Neuronal stem cell (in vitro differentiated cells): ENCODE results near the gene EML1.
A peak's percentile ranks its signal among the peaks of the same experiment; 100 is the strongest.

Experiments used
- DNase-seq: peaks from one replicate; pipeline ENCODE4 v3.0.0-alpha.2; 2013; ENCODE audit warnings: low spot score
- H2AFZ ChIP-seq: one replicate; pipeline ENCODE4 v1.6.1; 2013; ENCODE audit warnings: mild to moderate bottlenecking, low read length, inconsistent platforms
- H2AK5ac ChIP-seq: 2 replicates; pipeline ENCODE4 v1.6.1; 2013; ENCODE audit warnings: low read depth, mild to moderate bottlenecking, inconsistent platforms, low read length, moderate library complexity, mixed read lengths
- H2BK120ac ChIP-seq: 2 replicates; pipeline ENCODE4 v1.6.1; 2013; ENCODE audit warnings: low read depth, mild to moderate bottlenecking, inconsistent platforms, low read length, moderate library complexity, mixed read lengths
- H2BK12ac ChIP-seq: one replicate; pipeline ENCODE4 v1.6.1; 2013; ENCODE audit warnings: low read length, inconsistent platforms
- H2BK15ac ChIP-seq: 2 replicates; pipeline ENCODE4 v1.6.1; 2013; ENCODE audit warnings: mild to moderate bottlenecking, low read length, inconsistent platforms, mixed read lengths
- H2BK5ac ChIP-seq: one replicate; pipeline ENCODE4 v1.6.1; 2013; ENCODE audit warnings: inconsistent platforms, mild to moderate bottlenecking, low read length, moderate library complexity
- H3K14ac ChIP-seq: one replicate; pipeline ENCODE4 v1.6.1; 2013; ENCODE audit warnings: low read length, inconsistent platforms
- H3K18ac ChIP-seq: 2 replicates; pipeline ENCODE4 v1.6.1; 2013; ENCODE audit warnings: low read length, inconsistent platforms
- H3K23ac ChIP-seq: 2 replicates; pipeline ENCODE4 v1.6.1; 2013; ENCODE audit warnings: low read depth, mild to moderate bottlenecking, mixed read lengths, low read length, inconsistent platforms; ENCODE audit not compliant: poor library complexity
- H3K27ac ChIP-seq: replicated peaks from 3 replicates; pipeline ENCODE4 v1.5.1; 2013; ENCODE audit warnings: low read length, inconsistent platforms
- H3K27me3 ChIP-seq, 3 experiments: 2 replicates each; pipeline ENCODE4 v1.6.1; 2013; ENCODE audit warnings: low read length in 3 of 3, mild to moderate bottlenecking in 2 of 3, inconsistent platforms in 1 of 3, low read depth in 1 of 3, mixed read lengths in 1 of 3, moderate library complexity in 1 of 3; ENCODE audit not compliant: control insufficient read depth in 3 of 3, insufficient read depth in 3 of 3
- H3K36me3 ChIP-seq, 2 donors: replicated peaks in 1 of 2; 2 replicates each; pipeline ENCODE4 v1.6.1; 2013; ENCODE audit warnings: low read length in 2 of 2; ENCODE audit not compliant: control insufficient read depth in 2 of 2, insufficient read depth in 2 of 2
- H3K4ac ChIP-seq: 2 replicates; pipeline ENCODE4 v1.6.1; 2013; ENCODE audit warnings: inconsistent platforms, mild to moderate bottlenecking, low read length, moderate library complexity
- H3K4me1 ChIP-seq, 2 donors: 1 replicate in 1 of 2; 2 replicates in 1 of 2; pipeline ENCODE4 v1.6.1; 2013; ENCODE audit warnings: low read length in 2 of 2, low read depth in 1 of 2; ENCODE audit not compliant: control insufficient read depth in 2 of 2, insufficient read depth in 1 of 2
- H3K4me2 ChIP-seq: one replicate; pipeline ENCODE4 v1.6.1; 2013; ENCODE audit warnings: mild to moderate bottlenecking, low read length, inconsistent platforms; ENCODE audit not compliant: insufficient read depth, poor library complexity, severe bottlenecking
- H3K4me3 ChIP-seq, 2 donors: 2 replicates each; pipeline ENCODE4 v1.5.1; 2013; ENCODE audit warnings: low read length in 2 of 2, mild to moderate bottlenecking in 2 of 2, inconsistent platforms in 1 of 2, moderate library complexity in 1 of 2
- H3K79me1 ChIP-seq: one replicate; pipeline ENCODE4 v1.6.1; 2013; ENCODE audit warnings: low read depth, mild to moderate bottlenecking, inconsistent platforms, low read length, moderate library complexity
- H3K9ac ChIP-seq: one replicate; pipeline ENCODE4 v1.6.1; 2013; ENCODE audit warnings: mild to moderate bottlenecking, low read depth, low read length, inconsistent platforms; ENCODE audit not compliant: poor library complexity
- H3K9me3 ChIP-seq, 2 donors: replicated peaks in 1 of 2; 2 replicates each; pipeline versions ENCODE3 to v1.6.1; 2013; ENCODE audit warnings: low read length in 2 of 2, mild to moderate bottlenecking in 2 of 2, inconsistent platforms in 1 of 2, low read depth in 1 of 2, mixed read lengths in 1 of 2, moderate library complexity in 1 of 2; ENCODE audit not compliant: control insufficient read depth in 2 of 2, insufficient read depth in 1 of 2
- H4K8ac ChIP-seq: one replicate; pipeline ENCODE4 v1.6.1; 2013; ENCODE audit warnings: low read depth, mild to moderate bottlenecking, inconsistent platforms, low read length, moderate library complexity
- H4K91ac ChIP-seq: one replicate; pipeline ENCODE4 v1.6.1; 2013; ENCODE audit warnings: low read length, low read depth, mild to moderate bottlenecking, inconsistent platforms; ENCODE audit not compliant: poor library complexity
- WGBS, 2 donors: extraction: QIAGEN DNeasy Blood & Tissue Kit; methylation state at CpG; one replicate each; pipeline ENCODE4 v1.1.7; 2013; ENCODE audit warnings: missing lambda C conversion rate in 2 of 2, mixed read lengths in 1 of 2; ENCODE audit not compliant: insufficient read length in 2 of 2, insufficient replicate concordance in 1 of 2; ENCODE audit errors: extremely low coverage in 2 of 2; 5-methylcytosine and 5-hydroxymethylcytosine counted together

Gene EML1

GRCh38 chr14:99790978-99791376 is 2.2 kb upstream of the EML1 start:
- no peak overlapping the region for H4K8ac ChIP-seq
- no peak overlapping the region for H3K9ac ChIP-seq
- H3K36me3 ChIP-seq, result no peaks in the 10 kb centered on the region
- no CpG with 5 or more reads among the region's 6 CpGs for WGBS, 2 donors
- H2BK5ac ChIP-seq, result no peak overlapping the region
- H3K4me1 ChIP-seq, result peaks cover 5 to 7% of the 10 kb centered on the region in 2 donors
- no peak overlapping the region for H3K23ac ChIP-seq
- H3K79me1 ChIP-seq, result no peaks in the 10 kb centered on the region
- no peak overlapping the region for H4K91ac ChIP-seq
- H3K18ac ChIP-seq, result no peak overlapping the region
- no peak overlapping the region for H3K27ac ChIP-seq
- DNase-seq, result no peak
- H2BK15ac ChIP-seq, result no peak overlapping the region
- H3K4me2 ChIP-seq, result no peak overlapping the region
- H3K4ac ChIP-seq, result no peak overlapping the region
- no peak overlapping the region for H2AK5ac ChIP-seq
- H3K4me3 ChIP-seq, result no peak overlapping the region
- H3K14ac ChIP-seq, result no peak overlapping the region
- peaks cover 0 to 11% (median 0%) of the 10 kb centered on the region in 3 experiments for H3K27me3 ChIP-seq
- H3K9me3 ChIP-seq, result no peaks in the 10 kb centered on the region
- no peak overlapping the region for H2BK120ac ChIP-seq
- no peak overlapping the region for H2AFZ ChIP-seq
- no peak overlapping the region for H2BK12ac ChIP-seq

DNA sequence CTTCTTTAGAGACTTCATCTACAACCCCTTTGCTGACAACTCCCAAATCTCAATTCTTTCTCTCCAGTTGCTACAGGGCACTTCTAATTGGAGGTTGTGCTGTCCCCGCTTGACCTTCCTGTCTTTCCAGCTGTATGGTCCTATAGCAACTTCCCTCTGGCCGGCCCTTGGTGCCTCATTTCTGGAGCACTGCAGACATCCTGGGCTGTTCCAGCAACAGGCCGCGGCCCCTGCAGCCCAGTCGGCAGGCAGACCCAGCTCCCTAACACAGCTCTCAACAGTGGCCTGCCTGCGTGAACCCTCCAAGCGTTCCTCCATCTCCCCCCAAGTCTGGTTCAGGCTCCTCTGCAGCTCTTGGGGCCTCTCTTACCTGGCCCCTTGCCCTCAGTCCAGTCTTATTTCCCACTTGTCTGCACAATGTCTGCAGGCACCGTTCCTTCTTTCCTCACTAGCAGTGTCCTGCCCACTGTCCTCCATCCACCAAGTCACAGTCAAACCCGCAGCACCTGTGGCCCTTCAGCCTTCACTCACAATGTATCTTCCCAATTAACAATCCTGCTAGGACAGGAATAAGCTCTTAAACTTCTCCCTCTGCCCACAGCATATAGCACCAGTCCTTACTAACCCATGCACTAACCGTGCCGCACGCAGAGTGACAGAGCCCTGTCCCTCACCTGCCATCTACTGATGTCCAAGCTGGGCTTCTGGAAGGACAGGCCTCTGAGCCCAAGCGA is 1.6 kb upstream of the EML1 start:
- H2BK15ac ChIP-seq, result no peak overlapping the region
- H3K18ac ChIP-seq, result peak overlapping the region; percentile 16
- no peak overlapping the region for H2BK12ac ChIP-seq
- H2AFZ ChIP-seq, result peak overlapping the region; percentile 67
- peaks cover 5 to 7% of the 10 kb centered on the region in 2 donors for H3K4me1 ChIP-seq
- DNase-seq, result no peak
- no peak overlapping the region for H2BK5ac ChIP-seq
- no peak overlapping the region for H3K9ac ChIP-seq
- no peak overlapping the region for H3K4me2 ChIP-seq
- H3K79me1 ChIP-seq, result no peaks in the 10 kb centered on the region
- H4K91ac ChIP-seq, result no peak overlapping the region
- H2BK120ac ChIP-seq, result no peak overlapping the region
- no peak overlapping the region for H3K23ac ChIP-seq
- no CpG with 5 or more reads among the region's 13 CpGs for WGBS, 2 donors
- no peak overlapping the region for H2AK5ac ChIP-seq
- H3K27me3 ChIP-seq, result peaks cover 0 to 11% (median 0%) of the 10 kb centered on the region in 3 experiments
- H3K36me3 ChIP-seq, result no peaks in the 10 kb centered on the region
- no peaks in the 10 kb centered on the region for H3K9me3 ChIP-seq
- H3K4me3 ChIP-seq, result no peak overlapping the region
- no peak overlapping the region for H3K14ac ChIP-seq
- H3K4ac ChIP-seq, result no peak overlapping the region
- no peak overlapping the region for H4K8ac ChIP-seq
- H3K27ac ChIP-seq, result no peak overlapping the region

DNA sequence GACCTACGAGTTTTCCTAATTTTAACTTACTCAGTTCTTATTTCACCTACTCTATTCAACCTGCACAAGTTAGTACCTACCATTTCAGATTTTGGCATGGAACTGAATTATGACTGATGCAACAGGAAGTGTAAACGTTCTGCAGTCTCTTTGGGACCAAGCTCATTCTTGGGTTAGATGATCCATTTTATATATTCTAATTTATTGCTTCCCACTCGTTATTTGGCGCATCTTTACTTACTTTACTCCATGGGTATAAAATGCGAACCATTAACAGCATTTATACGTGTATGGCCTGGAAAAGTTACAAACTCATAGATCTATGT is 1.0 kb upstream of the EML1 start:
- Histone ChIP-seq H3K27ac (no peak overlapping the region), H2AFZ (peak overlapping the region; percentile 51), H3K4me2 (peak overlapping the region; percentile 74), H3K4ac (no peak overlapping the region), H3K4me3 (no peak overlapping the region), H3K14ac (no peak overlapping the region), H3K79me1 (no peaks in the 10 kb centered on the region), H3K9ac (no peak overlapping the region), H3K27me3 (peaks cover 0 to 11% (median 0%) of the 10 kb centered on the region in 3 experiments), H3K36me3 (no peaks in the 10 kb centered on the region), H2BK5ac (no peak overlapping the region), H3K23ac (no peak overlapping the region), H3K18ac (no peak overlapping the region), H2AK5ac (no peak overlapping the region), H2BK120ac (no peak overlapping the region), H4K8ac (no peak overlapping the region), H3K4me1 (peaks cover 5 to 7% of the 10 kb centered on the region in 2 donors), H3K9me3 (peaks cover 0 to 4% of the 10 kb centered on the region in 2 donors), H2BK15ac (no peak overlapping the region), H4K91ac (no peak overlapping the region), H2BK12ac (no peak overlapping the region)
- no CpG with 5 or more reads among the region's 6 CpGs for WGBS, 2 donors
- DNase-seq, result no peak

DNA sequence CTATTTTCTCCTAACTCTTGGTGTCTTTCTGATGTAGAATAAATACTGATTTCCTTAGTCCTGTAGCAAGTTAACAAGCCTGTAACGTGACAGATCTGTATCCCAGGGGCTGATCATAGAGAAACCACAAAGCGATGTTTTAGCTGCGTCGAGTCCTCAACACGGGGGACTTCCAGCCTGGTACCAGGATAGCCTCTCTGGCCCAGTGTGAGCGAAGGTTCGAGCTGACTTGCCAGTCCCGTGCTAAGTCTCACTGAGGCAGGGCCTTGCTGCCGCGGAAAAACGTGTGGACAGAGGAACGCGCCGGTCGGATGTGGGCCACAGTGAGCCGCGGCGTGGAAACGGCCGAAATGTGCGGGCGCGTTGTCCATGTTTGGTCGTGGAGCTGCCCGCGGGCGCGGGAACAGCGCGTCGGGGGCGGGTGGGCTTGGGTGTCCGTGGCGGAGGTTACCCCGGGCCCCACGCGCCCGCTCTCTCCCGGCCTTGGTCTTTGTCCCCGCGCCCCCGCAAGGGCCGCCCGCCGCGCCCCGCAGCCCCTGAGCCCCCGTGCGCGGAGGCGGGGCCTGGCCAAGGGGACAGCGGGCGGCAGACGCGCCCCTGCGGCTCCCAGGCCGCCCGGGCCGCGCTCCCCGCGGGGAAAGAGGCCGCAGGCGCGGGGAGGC is 531 bp upstream of the EML1 start:
- Histone ChIP-seq H4K8ac (peak overlapping the region; percentile 19), H2BK12ac (peak overlapping the region; percentile 27), H3K18ac (peak overlapping the region; percentile 99), H3K9ac (peak overlapping the region; percentile 87), H3K36me3 (no peaks in the 10 kb centered on the region), H3K14ac (no peak overlapping the region), H3K4me3 (peak overlapping the region in 1 of 2 donors; percentile 69), H2BK5ac (no peak overlapping the region), H3K4me2 (peak overlapping the region; percentile 74), H3K79me1 (no peaks in the 10 kb centered on the region), H2AK5ac (no peak overlapping the region), H3K27me3 (peaks cover 0 to 11% (median 0%) of the 10 kb centered on the region in 3 experiments), H2BK120ac (no peak overlapping the region), H3K23ac (no peak overlapping the region), H2BK15ac (peak overlapping the region; percentile 73), H3K4ac (peak overlapping the region; percentile 42), H3K9me3 (peaks cover 0 to 9% of the 10 kb centered on the region in 2 donors), H3K4me1 (peaks cover 5 to 7% of the 10 kb centered on the region in 2 donors), H3K27ac (no peak overlapping the region), H2AFZ (peak overlapping the region; percentile 51), H4K91ac (no peak overlapping the region)
- DNase-seq, result no peak
- no CpG with 5 or more reads among the region's 65 CpGs for WGBS, 2 donors
